ENCODE results near the gene SPEG. TPM values are rescaled to one million over a fixed set of nuclear protein-coding genes. Genes with fewer than 3 reads are reported as not detected.

Gene SPEG
- total and polyA plus RNA-seq, 10 donors = 0.74 to 8.2 (median 3.7) TPM

DNA sequence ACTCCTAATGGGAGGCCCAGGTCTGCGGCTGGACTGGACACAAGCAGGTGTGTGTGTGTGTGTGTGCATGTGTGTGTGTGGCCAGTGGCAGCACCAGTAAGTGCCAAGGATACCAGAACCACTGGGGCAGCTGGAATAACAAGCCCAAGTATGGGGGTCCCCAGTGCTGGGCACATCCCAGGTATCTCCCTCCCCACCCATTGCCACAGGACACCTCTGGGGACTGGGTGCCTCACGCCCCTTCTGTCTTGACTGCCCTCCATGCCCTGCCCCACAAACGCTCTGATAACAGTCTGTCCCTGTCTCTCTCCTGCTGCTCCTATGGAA is 9.0 kb downstream of the SPEG start:
- no peak overlapping the region for H3K27ac ChIP-seq
- WGBS, 5 donors = 77 to 97% (median 83%) methylated on average over 3 of the region's 3 CpGs
- no peak for TF ChIP-seq POLR2AphosphoS5 (IDR thresholded peaks at IDR 0.05)
- TF ChIP-seq POLR2A (IDR thresholded peaks at IDR 0.05) = no peak
- TF ChIP-seq, protein P1, sequence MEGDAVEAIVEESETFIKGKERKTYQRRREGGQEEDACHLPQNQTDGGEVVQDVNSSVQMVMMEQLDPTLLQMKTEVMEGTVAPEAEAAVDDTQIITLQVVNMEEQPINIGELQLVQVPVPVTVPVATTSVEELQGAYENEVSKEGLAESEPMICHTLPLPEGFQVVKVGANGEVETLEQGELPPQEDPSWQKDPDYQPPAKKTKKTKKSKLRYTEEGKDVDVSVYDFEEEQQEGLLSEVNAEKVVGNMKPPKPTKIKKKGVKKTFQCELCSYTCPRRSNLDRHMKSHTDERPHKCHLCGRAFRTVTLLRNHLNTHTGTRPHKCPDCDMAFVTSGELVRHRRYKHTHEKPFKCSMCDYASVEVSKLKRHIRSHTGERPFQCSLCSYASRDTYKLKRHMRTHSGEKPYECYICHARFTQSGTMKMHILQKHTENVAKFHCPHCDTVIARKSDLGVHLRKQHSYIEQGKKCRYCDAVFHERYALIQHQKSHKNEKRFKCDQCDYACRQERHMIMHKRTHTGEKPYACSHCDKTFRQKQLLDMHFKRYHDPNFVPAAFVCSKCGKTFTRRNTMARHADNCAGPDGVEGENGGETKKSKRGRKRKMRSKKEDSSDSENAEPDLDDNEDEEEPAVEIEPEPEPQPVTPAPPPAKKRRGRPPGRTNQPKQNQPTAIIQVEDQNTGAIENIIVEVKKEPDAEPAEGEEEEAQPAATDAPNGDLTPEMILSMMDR (IDR thresholded peaks at IDR 0.05 in 8 of 11, conservative IDR thresholded peaks at IDR 0.05 in 3 of 11) = no peak
- peaks cover 0 to 26% (median 15%) of the 10 kb centered on the region in 6 donors for H3K4me1 ChIP-seq
- no peaks in the 10 kb centered on the region for H3K36me3 ChIP-seq
- H3K27me3 ChIP-seq (replicated peaks in 1 of 7) = peaks cover 0 to 97% (median 43%) of the 10 kb centered on the region in 7 donors
- DNase-seq = no peak
- no peak overlapping the region for H3K4me3 ChIP-seq
- intact Hi-C loops (cut with DNase I; ENCODE audit: low total_unique reads) = no loop called here
- H3K9me3 ChIP-seq = no peaks in the 10 kb centered on the region

- 73 to 89% (median 83%) methylated on average over 7 to 23 of the region's 23 CpGs for WGBS, 5 donors
- Histone ChIP-seq H3K27ac (no peak overlapping the region), H3K36me3 (no peaks in the 10 kb centered on the region), H3K27me3 (replicated peaks in 1 of 7) (peaks cover 0 to 97% (median 51%) of the 10 kb centered on the region in 7 donors), H3K4me1 (peaks cover 0 to 32% (median 20%) of the 10 kb centered on the region in 6 donors), H3K9me3 (no peaks in the 10 kb centered on the region), H3K4me3 (no peak overlapping the region)
- DNase-seq = peak; percentile 68
- intact Hi-C loops (cut with DNase I; ENCODE audit: low total_unique reads) = no loop called here
- TF ChIP-seq, protein P1 (IDR thresholded peaks at IDR 0.05 in 8 of 11, conservative IDR thresholded peaks at IDR 0.05 in 3 of 11) = no peak
- TF ChIP-seq POLR2AphosphoS5 (IDR thresholded peaks at IDR 0.05) (no peak), POLR2A (IDR thresholded peaks at IDR 0.05) (no peak)
These were observed 10.0 kb downstream of the SPEG start for GRCh38 chr2:219444566-219445091.

- H3K4me3 ChIP-seq = no peak overlapping the region
- intact Hi-C loops (cut with DNase I; ENCODE audit: low total_unique reads) = no loop called here
- TF ChIP-seq POLR2AphosphoS5 (IDR thresholded peaks at IDR 0.05) (no peak), POLR2A (IDR thresholded peaks at IDR 0.05) (no peak)
- TF ChIP-seq, protein P1 (IDR thresholded peaks at IDR 0.05 in 8 of 11, conservative IDR thresholded peaks at IDR 0.05 in 3 of 11) = no peak
- H3K36me3 ChIP-seq = no peaks in the 10 kb centered on the region
- H3K4me1 ChIP-seq = peaks cover 0 to 32% (median 20%) of the 10 kb centered on the region in 6 donors
- H3K27me3 ChIP-seq (replicated peaks in 1 of 7) = peaks cover 0 to 97% (median 55%) of the 10 kb centered on the region in 7 donors
- H3K27ac ChIP-seq = no peak overlapping the region
- no peaks in the 10 kb centered on the region for H3K9me3 ChIP-seq
- DNase-seq = no peak
- 66 to 78% (median 75%) methylated on average over 5 of the region's 5 CpGs for WGBS, 5 donors
These were observed 10.6 kb downstream of the SPEG start for GRCh38 chr2:219445220-219445640.

DNA sequence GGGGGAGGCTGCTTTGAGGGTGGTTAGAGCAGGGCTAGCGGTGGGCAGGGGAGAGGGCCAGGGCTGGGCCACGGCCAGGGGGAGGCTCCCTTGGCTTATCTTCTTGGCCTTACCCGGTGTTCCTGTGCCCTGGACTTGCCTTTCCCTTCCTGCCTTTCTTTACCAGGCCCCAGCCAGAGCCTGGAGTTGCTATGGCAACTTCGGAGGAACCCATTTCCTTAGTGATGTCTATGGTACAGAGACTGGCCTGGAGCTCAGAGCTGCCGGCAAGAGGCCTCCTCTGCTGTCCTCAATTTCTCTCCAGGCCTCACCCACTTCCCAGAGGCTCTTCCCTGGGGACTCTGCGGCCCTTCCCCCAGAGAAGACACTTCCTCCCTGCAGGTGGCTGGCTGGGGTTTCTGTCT is 11.5 kb downstream of the SPEG start:
- H3K4me1 ChIP-seq = peaks cover 0 to 30% (median 20%) of the 10 kb centered on the region in 6 donors
- intact Hi-C loops (cut with DNase I; ENCODE audit: low total_unique reads) = no loop called here
- no peak overlapping the region for H3K27ac ChIP-seq
- H3K4me3 ChIP-seq = no peak overlapping the region
- no peak for DNase-seq
- 25 to 64% (median 39%) methylated on average over 5 to 6 of the region's 6 CpGs for WGBS, 5 donors
- peaks cover 0 to 97% (median 54%) of the 10 kb centered on the region in 7 donors for H3K27me3 ChIP-seq (replicated peaks in 1 of 7)
- no peaks in the 10 kb centered on the region for H3K36me3 ChIP-seq
- TF ChIP-seq POLR2AphosphoS5 (IDR thresholded peaks at IDR 0.05) = no peak
- TF ChIP-seq, protein P1 (IDR thresholded peaks at IDR 0.05 in 8 of 11, conservative IDR thresholded peaks at IDR 0.05 in 3 of 11) = no peak
- no peaks in the 10 kb centered on the region for H3K9me3 ChIP-seq
